CD14-positive monocyte (primary cell): Measurements from ENCODE around the gene KCNAB1. TPM values are rescaled to one million over a fixed set of nuclear protein-coding genes. Genes with fewer than 3 reads are reported as not detected.

Experiments used
- DNase-seq, 3 donors: peaks; one replicate each; pipeline ENCODE4 v3.0.0-alpha.2; 2011 to 2022
- H2AFZ ChIP-seq: 2 replicates; pipeline ENCODE4 v1.6.0; 2012; ENCODE audit warnings: mild to moderate bottlenecking, low read depth, low read length, inconsistent platforms; ENCODE audit not compliant: insufficient read depth, poor library complexity, severe bottlenecking
- H3K27ac ChIP-seq, 2 donors: 1 replicate in 1 of 2; 2 replicates in 1 of 2; pipeline ENCODE4 v1.5.1; 2012 to 2013; ENCODE audit warnings: low read length in 2 of 2, control low read depth in 1 of 2, inconsistent platforms in 1 of 2, low read depth in 1 of 2, mild to moderate bottlenecking in 1 of 2
- H3K27me3 ChIP-seq, 2 donors: one replicate each; pipeline versions ENCODE4 v1.6.0 to v1.6.1; 2011 to 2013; ENCODE audit warnings: low read length in 2 of 2; ENCODE audit not compliant: control insufficient read depth in 2 of 2, insufficient read depth in 2 of 2
- H3K36me3 ChIP-seq, 2 donors: replicated peaks in 1 of 2; 1 replicate in 1 of 2; 2 replicates in 1 of 2; pipeline versions ENCODE4 v1.5.1 to v1.6.1; 2012 to 2013; ENCODE audit warnings: low read length in 2 of 2, control low read depth in 1 of 2, inconsistent platforms in 1 of 2, mild to moderate bottlenecking in 1 of 2; ENCODE audit not compliant: insufficient read depth in 2 of 2, control insufficient read depth in 1 of 2
- H3K4me1 ChIP-seq, 2 donors: 1 replicate in 1 of 2; 2 replicates in 1 of 2; pipeline versions ENCODE4 v1.5.1 to v1.6.1; 2012 to 2013; ENCODE audit warnings: low read length in 2 of 2, control low read depth in 1 of 2, inconsistent platforms in 1 of 2, mild to moderate bottlenecking in 1 of 2, moderate library complexity in 1 of 2; ENCODE audit not compliant: insufficient read depth in 2 of 2, control insufficient read depth in 1 of 2
- H3K4me2 ChIP-seq: replicated peaks from 2 replicates; pipeline ENCODE3; 2012; ENCODE audit warnings: low read length, moderate library complexity, mild to moderate bottlenecking; ENCODE audit not compliant: poor library complexity, severe bottlenecking; ENCODE audit errors: extremely low read depth
- H3K4me3 ChIP-seq, 3 experiments: fragments of 200-600 bp in 1 of 3; sonication (generic) in 1 of 3; replicated peaks in 1 of 3; 1 replicate in 2 of 3; 2 replicates in 1 of 3; pipeline ENCODE4 v1.5.1; 2011 to 2013; ENCODE audit warnings: low read length in 3 of 3, mild to moderate bottlenecking in 3 of 3, control low read depth in 2 of 3, low read depth in 2 of 3, inconsistent platforms in 1 of 3, moderate library complexity in 1 of 3
- H3K79me2 ChIP-seq: 2 replicates; pipeline ENCODE4 v1.6.0; 2012; ENCODE audit warnings: mild to moderate bottlenecking, control low read depth, inconsistent platforms, low read length, moderate library complexity; ENCODE audit not compliant: insufficient read depth
- H3K9ac ChIP-seq: 2 replicates; pipeline ENCODE4 v1.6.0; 2017; ENCODE audit warnings: low read length, mild to moderate bottlenecking; ENCODE audit not compliant: insufficient read depth, poor library complexity, severe bottlenecking
- H3K9me3 ChIP-seq, 2 donors: replicated peaks in 1 of 2; 1 replicate in 1 of 2; 2 replicates in 1 of 2; pipeline versions ENCODE4 v1.5.1 to v1.6.1; 2012 to 2013; ENCODE audit warnings: low read length in 2 of 2, control low read depth in 1 of 2; ENCODE audit not compliant: control insufficient read depth in 1 of 2, insufficient read depth in 1 of 2
- H4K20me1 ChIP-seq: 2 replicates; pipeline ENCODE4 v1.6.0; 2012; ENCODE audit warnings: mild to moderate bottlenecking, low read length, control low read depth, moderate library complexity; ENCODE audit not compliant: insufficient read depth
- H3K27ac Mint-ChIP-seq, 7 donors: one replicate each; pipeline ENCODE4 v1.8.0; 2020; ENCODE audit warnings: mild to moderate bottlenecking in 7 of 7, mixed read lengths in 7 of 7, moderate library complexity in 6 of 7, inconsistent platforms in 2 of 7
- H3K27me3 Mint-ChIP-seq, 3 donors: one replicate each; pipeline ENCODE4 v1.8.0; 2021 to 2022; ENCODE audit warnings: low read depth in 3 of 3, mild to moderate bottlenecking in 3 of 3, mixed read lengths in 3 of 3, moderate library complexity in 3 of 3, inconsistent platforms in 1 of 3
- H3K36me3 Mint-ChIP-seq, 2 donors: one replicate each; pipeline ENCODE4 v1.8.0; 2020; ENCODE audit warnings: mixed read lengths in 2 of 2, inconsistent platforms in 1 of 2, mild to moderate bottlenecking in 1 of 2
- H3K4me1 Mint-ChIP-seq: one replicate; pipeline ENCODE4 v1.8.0; 2020; ENCODE audit warnings: mild to moderate bottlenecking, mixed read lengths
- H3K4me3 Mint-ChIP-seq, 2 donors: one replicate each; pipeline ENCODE4 v1.8.0; 2020; ENCODE audit warnings: mild to moderate bottlenecking in 2 of 2, mixed read lengths in 2 of 2, moderate library complexity in 1 of 2
- H3K9me3 Mint-ChIP-seq, 7 donors: one replicate each; pipeline ENCODE4 v1.8.0; 2020 to 2022; ENCODE audit warnings: mixed read lengths in 7 of 7, mild to moderate bottlenecking in 6 of 7, moderate library complexity in 6 of 7, inconsistent platforms in 2 of 7
- CTCF ChIP-seq: fragments of 200-600 bp; IDR thresholded peaks from one replicate; pipeline ENCODE4 v1.8.0; 2022; ENCODE audit warnings: antibody characterized with exemption, mild to moderate bottlenecking
- WGBS: methylation state at CpG from one replicate; pipeline ENCODE4 v1.1.5; 2013; ENCODE audit warnings: missing lambda C conversion rate; ENCODE audit not compliant: insufficient coverage; 5-methylcytosine and 5-hydroxymethylcytosine counted together
- intact Hi-C, 2 donors: fragments of 100-400 bp; cut with micrococcal nuclease; formaldehyde crosslinking; loops; one replicate each; pipeline versions ENCODE4 v1.15.0 to v1.15.1; 2023
- polyA plus RNA-seq, 3 donors: library from polyadenylated mRNA; depleted of rRNA in 1 of 3; unstranded in 2 of 3; stranded (reverse) in 1 of 3; fragments of 300-500 nt in 2 of 3; fragments of >200 nt in 1 of 3; fragmentation: Illumina TruSeq in 2 of 3; gene quantifications; 1 replicate in 2 of 3; 2 replicates in 1 of 3; pipeline ENCODE4 v1.2.3, GENCODE V29; 2012 to 2021

KCNAB1 gene
- polyA plus RNA-seq, 3 donors = 0.08 to 0.14 TPM; not detected in 1

- H3K9me3 ChIP-seq = no peaks in the 10 kb centered on the region
- Mint-ChIP-seq H3K4me1 (peaks cover 2% of the 10 kb centered on the region), H3K27me3 (peaks cover 0 to 3% (median 1%) of the 10 kb centered on the region in 3 donors), H3K9me3 (peaks cover 0 to 6% (median 1%) of the 10 kb centered on the region in 7 donors), H3K36me3 (no peaks in the 10 kb centered on the region), H3K4me3 (no peak overlapping the region), H3K27ac (no peak overlapping the region)
- H3K4me1 ChIP-seq = no peaks in the 10 kb centered on the region
- no peaks in the 10 kb centered on the region for H3K36me3 ChIP-seq
- intact Hi-C loops = no loop called here
- no peak for TF ChIP-seq CTCF
- no peak overlapping the region for H3K4me3 ChIP-seq
- H4K20me1 ChIP-seq = no peaks in the 10 kb centered on the region
- no peaks in the 10 kb centered on the region for H3K27me3 ChIP-seq
- H3K27ac ChIP-seq = no peak overlapping the region
- no peak overlapping the region for H3K9ac ChIP-seq
- H3K4me2 ChIP-seq = no peak overlapping the region
- 13% methylated on average over 3 of the region's 5 CpGs for WGBS
- H2AFZ ChIP-seq = no peak overlapping the region
- no peaks in the 10 kb centered on the region for H3K79me2 ChIP-seq
- DNase-seq = no peak
Measured at GRCh38 chr3:156240642-156241041, 120.3 kb downstream of the KCNAB1 start.

- intact Hi-C loops = no loop called here
Measured at GRCh38 chr3:156246961-156247725, 126.8 kb downstream of the KCNAB1 start.

More at GRCh38 chr3:156246961-156247725, 126.8 kb downstream of the KCNAB1 start:
- H3K9me3 Mint-ChIP-seq = peaks cover 0 to 8% (median 0%) of the 10 kb centered on the region in 7 donors
- no peaks in the 10 kb centered on the region for H3K27me3 ChIP-seq
- no peaks in the 10 kb centered on the region for H3K79me2 ChIP-seq
- H3K4me2 ChIP-seq = no peak overlapping the region
- no peaks in the 10 kb centered on the region for H4K20me1 ChIP-seq
- no peak overlapping the region for H3K4me3 ChIP-seq
- no peaks in the 10 kb centered on the region for H3K4me1 Mint-ChIP-seq
- DNase-seq = no peak
- no peaks in the 10 kb centered on the region for H3K9me3 ChIP-seq
- no peaks in the 10 kb centered on the region for H3K4me1 ChIP-seq
- H3K27me3 Mint-ChIP-seq = peaks cover 0 to 11% (median 4%) of the 10 kb centered on the region in 3 donors
- no peak overlapping the region for H3K4me3 Mint-ChIP-seq
- H3K36me3 ChIP-seq = no peaks in the 10 kb centered on the region
- H3K36me3 Mint-ChIP-seq = no peaks in the 10 kb centered on the region
- H3K9ac ChIP-seq = no peak overlapping the region
- H3K27ac ChIP-seq = no peak overlapping the region
- H3K27ac Mint-ChIP-seq = no peak overlapping the region
- H2AFZ ChIP-seq = no peak overlapping the region
- 100% methylated on average over 1 of the region's 5 CpGs for WGBS
- TF ChIP-seq CTCF = no peak
